HepG2 (cell line): Measurements from ENCODE around the gene UGT1A8. TPM values are rescaled to one million over a fixed set of nuclear protein-coding genes. Genes with fewer than 3 reads are reported as not detected.

ENCODE experiments used
- ATAC-seq: fragments of 200-7000 bp; cut with Tn5 transposase; 3 replicates; pipeline ENCODE4 v1.9.1; 2020; ENCODE audit warnings: mild to moderate bottlenecking, moderate library complexity
- BruUV-seq: library from RNA; stranded (reverse); fragments of 400-500 nt; replicated peaks from 2 replicates; lab custom pipeline; 2021; lab: Mats Ljungman, UMichigan
- CTCF ChIA-PET: fragments of 300-600 bp; formaldehyde crosslinking; extraction: SDS; loops from one replicate; lab custom pipeline; 2021; ENCODE audit warnings: low total read pairs, inconsistent platforms, low intra/inter-chr PET ratio; lab: Yijun Ruan, JAX
- POLR2A ChIA-PET: fragments of 350-600 bp; sonication (Branson Sonifier 250); formaldehyde crosslinking; loops from one replicate; lab custom pipeline; 2020; ENCODE audit warnings: antibody characterized with exemption, inconsistent platforms; lab: Yijun Ruan, JAX
- DNase-seq: peaks from one replicate; pipeline ENCODE4 v3.0.0-alpha.2; 2015; ENCODE audit warnings: low spot score
- FAIRE-seq: peaks from 3 replicates; lab custom pipeline; 2011; peaks lifted over from hg19 to GRCh38; lab: Jason Lieb, UNC
- H2AFZ ChIP-seq: one replicate; pipeline ENCODE4 v1.6.1; 2011; ENCODE audit warnings: low read length, inconsistent platforms
- H3K27ac ChIP-seq: fragments of 300-600 bp; 3 replicates; pipeline ENCODE4 v1.8.0; 2011; ENCODE audit warnings: mixed run types, mild to moderate bottlenecking, mixed read lengths, low read length, inconsistent platforms; ENCODE audit not compliant: insufficient read depth; ENCODE audit errors: extremely low read length
- H3K27me3 ChIP-seq, 2 experiments: fragments of 200-600 bp in 1 of 2; 2 replicates in 1 of 2; 3 replicates in 1 of 2; pipeline versions ENCODE4 v1.6.0 to v1.8.0; 2011; ENCODE audit warnings: low read length in 2 of 2, mild to moderate bottlenecking in 2 of 2, moderate library complexity in 2 of 2, inconsistent platforms in 1 of 2; ENCODE audit not compliant: insufficient read depth in 2 of 2, control insufficient read depth in 1 of 2
- H3K36me3 ChIP-seq, 2 experiments: fragments of 200-600 bp in 1 of 2; replicated peaks in 1 of 2; 2 replicates in 1 of 2; 3 replicates in 1 of 2; pipeline versions ENCODE4 v1.5.1 to v1.8.0; 2011; ENCODE audit warnings: low read length in 2 of 2, inconsistent platforms in 1 of 2; ENCODE audit not compliant: insufficient read depth in 2 of 2, control insufficient read depth in 1 of 2
- H3K4me1 ChIP-seq: 2 replicates; pipeline ENCODE4 v1.5.1; 2012; ENCODE audit warnings: low read length, inconsistent platforms; ENCODE audit not compliant: insufficient read depth
- H3K4me2 ChIP-seq: 2 replicates; pipeline ENCODE4 v1.6.0; 2011; ENCODE audit warnings: low read depth, low read length, inconsistent platforms
- H3K4me3 ChIP-seq, 3 experiments: fragments of 200-600 bp in 1 of 3; sonication (generic), shearing (Covaris generic) in 1 of 3; replicated peaks in 1 of 3; 2 replicates each; pipeline ENCODE4 v1.5.1; 2011 to 2016; ENCODE audit warnings: low read length in 3 of 3, inconsistent platforms in 2 of 3, low read depth in 2 of 3, mild to moderate bottlenecking in 2 of 3, control low read depth in 1 of 3, mixed read lengths in 1 of 3; ENCODE audit not compliant: insufficient read depth in 1 of 3
- H3K79me2 ChIP-seq: one replicate; pipeline ENCODE4 v1.6.1; 2011; ENCODE audit warnings: low read length, inconsistent platforms; ENCODE audit not compliant: insufficient read depth
- H3K9ac ChIP-seq: 2 replicates; pipeline ENCODE4 v1.6.0; 2011; ENCODE audit warnings: mild to moderate bottlenecking, low read depth, low read length, inconsistent platforms; ENCODE audit not compliant: insufficient read depth
- H3K9me3 ChIP-seq: 2 replicates; pipeline ENCODE4 v1.5.1; 2012; ENCODE audit warnings: mild to moderate bottlenecking, low read length
- H4K20me1 ChIP-seq: 2 replicates; pipeline ENCODE4 v1.6.0; 2011; ENCODE audit warnings: inconsistent platforms, mild to moderate bottlenecking, low read length, moderate library complexity; ENCODE audit not compliant: insufficient read depth
- CHD2 ChIP-seq: IDR thresholded peaks from 2 replicates; pipeline ENCODE4 v1.6.1; 2011; ENCODE audit warnings: low read depth, low read length, improper control_type of control experiment
- KDM1A ChIP-seq: IDR thresholded peaks from 2 replicates; pipeline ENCODE4 v1.6.1; 2016; ENCODE audit warnings: missing compliant biosample characterization
- KLF16 ChIP-seq, 2 experiments: sonication (generic) in 1 of 2; formaldehyde crosslinking in 1 of 2; IDR thresholded peaks; 2 replicates each; pipeline versions ENCODE4 v1.6.1 to v1.8.0; 2016 to 2023; ENCODE audit warnings: missing genetic modification reagents in 2 of 2, missing compliant biosample characterization in 1 of 2
- RAD21 ChIP-seq: fragments of 450-650 bp; formaldehyde crosslinking; IDR thresholded peaks from 2 replicates; pipeline ENCODE4 v1.5.0; 2020; ENCODE audit warnings: mild to moderate bottlenecking
- REST ChIP-seq, 2 experiments: IDR thresholded peaks; 2 replicates each; pipeline ENCODE4 v1.6.1; 2011 to 2012; ENCODE audit warnings: low read length in 2 of 2, borderline replicate concordance in 1 of 2, low read depth in 1 of 2, mild to moderate bottlenecking in 1 of 2, moderate library complexity in 1 of 2
- SMYD3 ChIP-seq: sonication (generic); formaldehyde crosslinking; IDR thresholded peaks from 2 replicates; pipeline ENCODE4 v1.8.1; 2023; ENCODE audit warnings: mild to moderate bottlenecking, missing genetic modification reagents
- TBX2 ChIP-seq: sonication (generic); formaldehyde crosslinking; IDR thresholded peaks from 2 replicates; pipeline ENCODE4 v1.5.0; 2020; ENCODE audit warnings: missing genetic modification reagents, mild to moderate bottlenecking, borderline replicate concordance
- ZC3H4 ChIP-seq: sonication (generic); formaldehyde crosslinking; IDR thresholded peaks from 2 replicates; pipeline ENCODE4 v1.4.0; 2020; ENCODE audit warnings: missing genetic modification reagents, borderline replicate concordance
- ZFX ChIP-seq: sonication (generic); formaldehyde crosslinking; IDR thresholded peaks from 2 replicates; pipeline ENCODE4 v1.4.0; 2020; ENCODE audit warnings: mild to moderate bottlenecking, low read depth, missing genetic modification reagents, moderate library complexity
- ZHX1 ChIP-seq: sonication (generic); formaldehyde crosslinking; IDR thresholded peaks from 2 replicates; pipeline ENCODE4 v1.8.1; 2022; ENCODE audit warnings: low read depth, mild to moderate bottlenecking, missing genetic modification reagents
- ZNF224 ChIP-seq: sonication (generic); formaldehyde crosslinking; IDR thresholded peaks from 2 replicates; pipeline ENCODE4 v1.5.0; 2020; ENCODE audit warnings: mild to moderate bottlenecking, missing genetic modification reagents
- ZNF264 ChIP-seq: sonication (generic); formaldehyde crosslinking; IDR thresholded peaks from 2 replicates; pipeline ENCODE4 v1.4.0; 2020; ENCODE audit warnings: missing genetic modification reagents
- ZNF557 ChIP-seq: sonication (generic); formaldehyde crosslinking; IDR thresholded peaks from 2 replicates; pipeline ENCODE4 v1.4.0; 2020; ENCODE audit warnings: missing genetic modification reagents
- ZNF709 ChIP-seq: sonication (generic); formaldehyde crosslinking; IDR thresholded peaks from 2 replicates; pipeline ENCODE4 v1.5.0; 2020; ENCODE audit warnings: mild to moderate bottlenecking, missing genetic modification reagents
- WGBS: methylation state at CpG from one replicate; pipeline ENCODE4 v1.1.6; 2017; ENCODE audit warnings: low lambda C conversion rate; 5-methylcytosine and 5-hydroxymethylcytosine counted together
- in situ Hi-C: cut with HindIII; loops from 2 replicates; pipeline ENCODE4 v1.10.0; 2017; ENCODE audit warnings: low pct_unique_long_range_greater_than_20kb; ENCODE audit not compliant: extremely low pct_ligation_motif_present
- intact Hi-C: fragments of 100-400 bp; cut with micrococcal nuclease; formaldehyde crosslinking; loops from one replicate; pipeline ENCODE4 v1.10.0; 2022; ENCODE audit not compliant: unreplicated experiment
- polyA plus RNA-seq, 8 experiments: library from polyadenylated mRNA; depleted of rRNA in 3 of 8; stranded (reverse) in 7 of 8; unstranded in 1 of 8; fragments of >200 nt; fragmentation: Illumina TruSeq in 4 of 8; extraction: Trizol in 4 of 8; gene quantifications; 2 replicates each; pipeline versions ENCODE4 v1.2.1 to v1.2.3, GENCODE V29; 2011 to 2016; ENCODE audit warnings: low read depth in 4 of 8, missing spikeins in 1 of 8, mixed read lengths in 1 of 8; ENCODE audit not compliant: insufficient read depth in 1 of 8
- total RNA-seq, 5 experiments: library from RNA; depleted of rRNA; stranded (reverse); fragments of >200 nt; fragmentation: Illumina TruSeq; extraction: Trizol; gene quantifications; 2 replicates each; pipeline ENCODE4 v1.2.3, GENCODE V29; 2016; ENCODE audit warnings: low read depth in 1 of 5

The UGT1A8 gene
- total and polyA plus RNA-seq, 2 of the 13 experiments (the other 11 are each of a cell fraction or from before 2014, with no cell fraction given), result not detected

- Histone ChIP-seq H3K4me1 (peaks cover 9% of the 10 kb centered on the region), H3K9ac (no peak overlapping the region), H3K4me3 (no peak overlapping the region), H3K9me3 (no peaks in the 10 kb centered on the region), H3K27me3 (0 out of 5 replicates have a peak, but pooled peaks cover 0 to 1% of the 10 kb centered on the region in 2 experiments), H3K79me2 (no peaks in the 10 kb centered on the region), H3K36me3 (no peaks in the 10 kb centered on the region), H4K20me1 (no peaks in the 10 kb centered on the region), H2AFZ (no peak overlapping the region), H3K4me2 (no peak overlapping the region)
- ATAC-seq (no peak), DNase-seq (no peak), FAIRE-seq (no peak)
- no TSS peak for BruUV-seq
- POLR2A ChIA-PET, result no interaction called here
- CTCF ChIA-PET, result no interaction called here
- 76% methylated on average over 3 of the region's 3 CpGs for WGBS
- intact Hi-C loops, result no loop called here
- in situ Hi-C loops, result no loop called here
- TF ChIP-seq TBX2 (no peak), CHD2 (no peak), ZC3H4 (CRISPR knock-in tag) (no peak), ZNF264 (CRISPR knock-in tag) (no peak), KLF16 (CRISPR knock-in tag; IDR thresholded peaks at IDR 0.05) (no peak), RAD21 (CRISPR knock-in tag) (no peak), KDM1A (CRISPR knock-in tag) (no peak), ZNF709 (no peak), SMYD3 (CRISPR knock-in tag) (no peak)
- TF ChIP-seq, all 625 proteins: peak for 0
- no peak overlapping the region for H3K27ac ChIP-seq
Observed at GRCh38 chr2:233604826-233605225, 12.6 kb upstream of the UGT1A8 start.

GRCh38 chr2:233605680-233606079, 11.8 kb upstream of the UGT1A8 start:
- H3K9ac ChIP-seq, result no peak overlapping the region
- H3K4me2 ChIP-seq, result no peak overlapping the region
- H3K36me3 ChIP-seq, result no peaks in the 10 kb centered on the region
- H3K4me1 ChIP-seq, result peaks cover 9% of the 10 kb centered on the region
- intact Hi-C loops (no loop called here), in situ Hi-C loops (no loop called here)
- H3K79me2 ChIP-seq, result no peaks in the 10 kb centered on the region
- H3K27me3 ChIP-seq, result 0 out of 5 replicates have a peak, but pooled peaks cover 0 to 1% of the 10 kb centered on the region in 2 experiments
- H3K27ac ChIP-seq, result no peak overlapping the region
- H2AFZ ChIP-seq, result no peak overlapping the region
- 27% methylated on average over 1 of the region's 1 CpG for WGBS
- H4K20me1 ChIP-seq, result no peaks in the 10 kb centered on the region
- no peak for FAIRE-seq
- H3K9me3 ChIP-seq, result no peaks in the 10 kb centered on the region
- no peak for DNase-seq
- ChIA-PET CTCF (no interaction called here), POLR2A (no interaction called here)
- no TSS peak for BruUV-seq
- no peak overlapping the region for H3K4me3 ChIP-seq
- no peak for ATAC-seq
- TF ChIP-seq REST (IDR thresholded peaks at IDR 0.05; ENCODE audit: borderline replicate concordance in 1 of 2, low read depth in 1 of 2, low read length in 2 of 2) (no peak), ZFX (CRISPR knock-in tag) (no peak), ZNF557 (CRISPR knock-in tag) (no peak), ZNF224 (CRISPR knock-in tag) (no peak), ZHX1 (CRISPR knock-in tag) (no peak)
